ENCODE measurements around the gene ARIH2. TPM values are rescaled to one million over a fixed set of nuclear protein-coding genes. Genes with fewer than 3 reads are reported as not detected.

ARIH2 gene
- total and polyA plus RNA-seq, 2 experiments from 2014 or later = 76.4 to 118 TPM

- peaks cover 50% of the 10 kb centered on the region for H3K36me3 ChIP-seq (ENCODE audit: insufficient read depth)
- H3K9me2 ChIP-seq (ENCODE audit: insufficient read depth) = no peaks in the 10 kb centered on the region
- H3K79me2 ChIP-seq (replicated peaks; ENCODE audit: insufficient read depth) = no peaks in the 10 kb centered on the region; the same call in 1 of the 2 replicates
- H2AFZ ChIP-seq = no peak overlapping the region
- H3K27ac Mint-ChIP-seq = no peak overlapping the region
- H3K27me3 Mint-ChIP-seq (ENCODE audit: insufficient read depth, low read depth, poor library complexity) = peaks cover 12% of the 10 kb centered on the region
- DNase-seq (ENCODE audit: low spot score) (no peak), ATAC-seq (no peak)
- H3K27me3 ChIP-seq (ENCODE audit: insufficient read depth) = no peaks in the 10 kb centered on the region
- no peak overlapping the region for H3K4me3 Mint-ChIP-seq
- H3K36me3 Mint-ChIP-seq (ENCODE audit: low read depth) = peaks cover 75% of the 10 kb centered on the region
- TF ChIP-seq CTCF (conservative IDR thresholded peaks at IDR 0.05; ENCODE audit: low read depth in 2 of 2) (no peak), EZH2phosphoT487 (IDR thresholded peaks at IDR 0.05; ENCODE audit: unreplicated experiment) (no peak), CREB1 (CRISPR knock-in tag; IDR thresholded peaks at IDR 0.05; ENCODE audit: low read depth) (no peak), EZH2 (IDR thresholded peaks at IDR 0.05; ENCODE audit: low read depth, unreplicated experiment) (no peak), JUNB (IDR thresholded peaks at IDR 0.05; ENCODE audit: unreplicated experiment) (no peak), POLR2AphosphoS5 (IDR thresholded peaks at IDR 0.05; ENCODE audit: low read depth) (no peak), ZNF331 (CRISPR knock-in tag; IDR thresholded peaks at IDR 0.05; ENCODE audit: low read depth) (no peak), NANOG (IDR thresholded peaks at IDR 0.05; ENCODE audit: borderline replicate concordance) (no peak), REST (IDR thresholded peaks at IDR 0.05; ENCODE audit: unreplicated experiment) (no peak)
- H3K4me1 ChIP-seq (ENCODE audit: insufficient read depth) = no peaks in the 10 kb centered on the region
- 0 out of 2 replicates have a peak, but pooled peaks cover 11% of the 10 kb centered on the region for H3F3A ChIP-seq (replicated peaks; ENCODE audit: low read depth)
- no peak overlapping the region for H3K4me3 ChIP-seq
- H3K4me2 ChIP-seq = no peak overlapping the region
- H3K27ac ChIP-seq (ENCODE audit: low read depth) = no peak overlapping the region
- peaks cover 14% of the 10 kb centered on the region; the same call in 1 of the 2 replicates for H4K20me1 ChIP-seq (replicated peaks; ENCODE audit: insufficient read depth)
- H3K4me1 Mint-ChIP-seq = no peaks in the 10 kb centered on the region; the same call in 2 of the 3 replicates
- no peaks in the 10 kb centered on the region for H3K9me3 Mint-ChIP-seq
These were observed 60.8 kb downstream of the ARIH2 start for GRCh38 chr3:48979451-48979850.

GRCh38 chr3:48980295-48980694 is 61.7 kb downstream of the ARIH2 start:
- no peak for ATAC-seq
- TF ChIP-seq EZH2phosphoT487 (IDR thresholded peaks at IDR 0.05; ENCODE audit: unreplicated experiment) (no peak), CTCF (conservative IDR thresholded peaks at IDR 0.05; ENCODE audit: low read depth in 2 of 2) (no peak), CREB1 (CRISPR knock-in tag; IDR thresholded peaks at IDR 0.05; ENCODE audit: low read depth) (no peak), JUNB (IDR thresholded peaks at IDR 0.05; ENCODE audit: unreplicated experiment) (no peak), STAT1 (IDR thresholded peaks at IDR 0.05; ENCODE audit: unreplicated experiment) (no peak), ZNF331 (CRISPR knock-in tag; IDR thresholded peaks at IDR 0.05; ENCODE audit: low read depth) (no peak)

More at GRCh38 chr3:48980295-48980694, 61.7 kb downstream of the ARIH2 start:
- H3K27ac ChIP-seq (ENCODE audit: low read depth) = no peak overlapping the region
- H2AFZ ChIP-seq = no peak overlapping the region
- H3K36me3 ChIP-seq (ENCODE audit: insufficient read depth) = peaks cover 41% of the 10 kb centered on the region
- H3K27me3 ChIP-seq (ENCODE audit: insufficient read depth) = no peaks in the 10 kb centered on the region
- H3K27me3 Mint-ChIP-seq (ENCODE audit: insufficient read depth, low read depth, poor library complexity) = peaks cover 13% of the 10 kb centered on the region
- no peaks in the 10 kb centered on the region for H3K9me3 Mint-ChIP-seq
- no peak overlapping the region for H3K4me3 Mint-ChIP-seq
- H4K20me1 ChIP-seq (replicated peaks; ENCODE audit: insufficient read depth) = peaks cover 22% of the 10 kb centered on the region; the same call in 1 of the 2 replicates
- no peak overlapping the region for H3K27ac Mint-ChIP-seq
- H3K4me3 ChIP-seq = no peak overlapping the region
- no peak overlapping the region for H3K4me2 ChIP-seq
- H3K36me3 Mint-ChIP-seq (ENCODE audit: low read depth) = peaks cover 74% of the 10 kb centered on the region
- no peaks in the 10 kb centered on the region; the same call in 1 of the 2 replicates for H3K79me2 ChIP-seq (replicated peaks; ENCODE audit: insufficient read depth)
- H3K4me1 ChIP-seq (ENCODE audit: insufficient read depth) = no peaks in the 10 kb centered on the region
- H3F3A ChIP-seq (replicated peaks; ENCODE audit: low read depth) = 0 out of 2 replicates have a peak, but pooled peaks cover 14% of the 10 kb centered on the region
- H3K9me2 ChIP-seq (ENCODE audit: insufficient read depth) = no peaks in the 10 kb centered on the region
- DNase-seq (ENCODE audit: low spot score) = no peak
- H3K4me1 Mint-ChIP-seq = no peaks in the 10 kb centered on the region; the same call in 2 of the 3 replicates
